NOMO-1 (cell line): ENCODE results near the gene PEX13.
A peak's percentile ranks its signal among the peaks of the same experiment; 100 is the strongest.
"Not testable (repeated sequence)": the region's sequence is repeated elsewhere in the genome, so short reads cannot be mapped to it uniquely, and the experiment has no call there.

Experiments
- DNase-seq, 2 experiments: peaks; one replicate each; lab custom pipeline; 2025; ENCODE audit not compliant: unreplicated experiment in 2 of 2; lab: John Stamatoyannopoulos, UW

Gene PEX13

GRCh38 chr2:61006486-61007105 is 10.9 kb upstream of the PEX13 start:
- DNase-seq: no peak

- DNase-seq: no peak
Measured at GRCh38 chr2:61009355-61009754, 8.2 kb upstream of the PEX13 start.

DNA sequence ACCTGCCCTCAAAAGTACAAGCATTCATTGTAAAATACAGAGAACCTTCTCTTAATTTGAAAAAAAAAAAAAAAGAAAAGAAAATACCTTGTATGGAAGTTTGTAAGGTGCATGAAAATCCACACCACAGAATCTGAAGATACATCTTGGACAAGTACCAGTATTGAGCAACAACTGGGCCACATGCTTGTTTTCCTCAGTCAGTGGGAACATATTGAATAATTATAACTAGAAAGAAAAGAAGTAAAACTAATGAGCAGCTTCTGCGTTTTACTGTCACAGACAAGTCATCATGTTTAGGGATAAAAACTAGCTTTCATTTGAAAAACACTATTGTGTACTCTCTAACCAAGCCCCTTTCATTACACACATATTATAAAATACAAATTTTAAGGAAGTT is 5.8 kb upstream of the PEX13 start:
- DNase-seq: peak in 1 of 2 experiments; percentile 17

DNA sequence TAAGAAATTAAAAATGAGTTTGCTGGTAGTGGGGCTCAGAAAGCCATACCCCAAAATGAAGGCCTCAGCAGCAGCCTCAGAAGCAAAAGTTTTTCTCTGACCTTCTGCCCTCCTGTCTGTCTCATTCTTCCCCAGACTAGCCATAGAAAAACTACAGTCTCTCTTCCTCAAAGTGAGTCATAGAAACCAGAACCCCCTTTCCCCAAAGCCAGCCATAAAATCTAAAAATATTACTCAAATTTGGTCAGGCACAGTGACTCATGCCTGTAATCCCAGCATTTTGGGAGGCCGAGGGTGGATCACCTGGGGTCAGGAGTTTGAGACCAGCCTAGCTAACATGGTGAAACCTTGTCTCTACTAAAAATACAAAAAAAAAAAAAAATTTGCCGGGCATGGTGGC is 5.2 kb upstream of the PEX13 start:
- peak; percentile 62 to 72 for DNase-seq

- no peak for DNase-seq
Measured at GRCh38 chr2:61013382-61013781, 4.1 kb upstream of the PEX13 start.

DNA sequence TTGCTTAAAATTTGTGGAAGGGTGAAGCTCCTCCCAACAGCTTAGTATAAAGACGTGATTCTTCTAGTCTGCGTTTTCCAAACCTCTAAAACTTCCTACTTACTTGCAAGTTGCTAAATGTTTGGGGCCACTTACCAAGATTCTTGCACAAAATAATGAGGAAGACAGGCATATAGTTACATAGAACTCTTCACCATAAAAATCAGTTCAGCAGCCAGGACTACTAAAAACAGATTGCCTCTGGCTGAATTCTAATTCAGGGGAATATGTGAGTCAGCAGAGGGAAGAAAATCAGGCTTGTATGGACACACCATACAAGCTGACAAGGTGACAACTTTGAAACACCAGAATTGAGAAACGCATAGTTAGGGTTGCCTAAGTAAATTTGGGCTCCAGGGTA is 2.8 kb upstream of the PEX13 start:
- peak; percentile 14 to 54 for DNase-seq

GRCh38 chr2:61015976-61016375 is 1.5 kb upstream of the PEX13 start:
- no peak for DNase-seq

DNA sequence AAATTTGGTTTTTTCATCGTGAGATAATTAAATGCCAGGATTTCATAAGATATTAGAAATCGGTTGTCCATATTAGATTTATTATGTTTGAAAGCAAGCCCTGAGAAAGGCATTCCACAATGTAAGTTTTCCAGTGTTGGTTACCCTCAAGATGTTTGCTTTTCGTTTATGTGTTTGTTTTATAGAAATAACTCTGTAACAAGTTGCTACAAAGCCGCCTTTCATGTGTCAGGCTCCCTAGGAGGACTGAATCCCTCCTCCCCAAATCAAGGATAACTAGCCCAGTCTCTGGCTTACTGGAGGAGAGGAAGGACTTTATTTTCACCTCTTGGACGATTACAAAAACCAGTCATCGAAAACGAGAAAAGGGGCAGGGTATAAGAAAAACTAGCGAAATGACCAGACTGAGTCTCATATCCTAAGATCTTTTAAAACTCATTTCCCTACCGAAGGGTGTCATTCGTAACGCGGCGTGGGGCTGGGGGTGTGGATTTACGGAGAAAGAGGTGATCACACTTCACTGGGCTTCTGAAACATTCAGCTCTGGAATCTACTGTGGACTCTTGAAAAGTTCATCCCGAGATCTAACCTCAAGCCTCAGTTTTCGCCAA is 1.0 kb upstream of the PEX13 start:
- DNase-seq: no peak

- DNase-seq: peak; percentile 66 to 79
Measured at GRCh38 chr2:61017003-61017555, 441 bp upstream of the PEX13 start.

- DNase-seq: peak; percentile 14 to 50
Measured at GRCh38 chr2:61018318-61018755, 817 bp downstream of the PEX13 start.

GRCh38 chr2:61018798-61019197 is 1.3 kb downstream of the PEX13 start:
- no peak for DNase-seq

DNA sequence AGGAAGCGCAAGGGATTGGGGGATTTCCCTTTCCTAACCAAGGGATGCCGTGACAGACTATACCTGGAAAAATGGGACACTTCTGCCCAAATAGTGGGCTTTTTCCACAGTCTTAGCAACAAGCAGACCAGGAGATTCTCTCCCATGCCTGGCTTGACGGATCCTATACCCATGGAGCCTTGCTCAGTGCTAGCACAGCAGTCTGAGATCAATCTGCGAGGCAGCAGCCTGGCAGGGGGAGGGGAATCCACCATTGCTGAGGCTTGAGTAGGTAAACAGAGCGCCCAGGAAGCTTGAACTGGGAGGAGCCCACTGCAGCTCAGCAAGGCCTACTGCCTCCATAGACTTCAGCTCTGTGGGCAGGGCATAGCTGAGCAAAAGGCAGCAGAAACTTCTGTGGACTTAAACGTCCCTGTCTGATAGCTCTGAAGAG is 3.7 kb downstream of the PEX13 start:
- no peak for DNase-seq

GRCh38 chr2:61023670-61024069 is 6.2 kb downstream of the PEX13 start:
- DNase-seq: no peak

- no peak for DNase-seq
Measured at GRCh38 chr2:61029533-61029932, 12.0 kb downstream of the PEX13 start.

DNA sequence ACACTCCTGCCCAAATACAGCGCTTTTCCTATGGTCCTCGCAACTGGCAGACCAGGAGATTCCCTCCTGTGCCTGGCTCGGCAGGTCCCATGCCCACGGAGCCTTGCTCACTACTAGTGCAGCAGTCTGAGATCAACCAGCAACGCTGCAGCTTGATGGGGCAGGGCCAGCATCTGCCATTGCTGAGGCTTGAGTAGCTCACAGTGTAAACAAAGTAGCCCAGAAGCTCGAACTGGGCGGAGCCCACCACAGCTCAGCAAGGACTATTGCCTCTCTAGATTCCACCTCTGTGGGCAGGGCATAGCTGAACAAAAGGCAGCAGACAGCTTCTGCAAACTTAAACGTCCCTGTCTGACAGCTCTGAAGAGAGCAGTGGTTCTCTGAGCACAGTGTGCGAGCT is 17.1 kb downstream of the PEX13 start:
- not testable (repeated sequence) for DNase-seq

GRCh38 chr2:61036643-61037042 is 19.1 kb downstream of the PEX13 start:
- not testable (repeated sequence) for DNase-seq

- no peak for DNase-seq
Measured at GRCh38 chr2:61042807-61043206, 25.3 kb downstream of the PEX13 start.

GRCh38 chr2:61044636-61045035 is 27.1 kb downstream of the PEX13 start:
- DNase-seq: peak in 1 of 2 experiments; percentile 20

DNA sequence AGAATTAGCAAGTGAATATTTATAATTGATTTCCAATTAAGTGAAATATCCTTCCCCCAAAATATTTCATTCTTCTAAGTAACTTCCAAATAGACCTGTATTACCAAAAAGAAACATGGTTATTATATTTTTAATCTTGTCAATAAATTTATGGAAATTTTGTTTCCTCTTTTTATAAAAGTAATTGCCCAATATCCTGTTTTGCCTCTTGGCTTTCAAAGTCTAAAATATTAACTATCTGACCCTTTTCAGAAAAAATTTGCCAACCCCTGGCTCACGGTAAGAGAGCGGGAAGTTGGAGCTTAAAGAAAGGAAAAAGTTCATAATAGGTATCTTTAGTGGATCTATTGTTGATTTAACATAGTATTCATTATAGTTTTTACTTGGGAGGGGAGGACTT is 27.7 kb downstream of the PEX13 start:
- peak in 1 of 2 experiments; percentile 5 for DNase-seq

DNA sequence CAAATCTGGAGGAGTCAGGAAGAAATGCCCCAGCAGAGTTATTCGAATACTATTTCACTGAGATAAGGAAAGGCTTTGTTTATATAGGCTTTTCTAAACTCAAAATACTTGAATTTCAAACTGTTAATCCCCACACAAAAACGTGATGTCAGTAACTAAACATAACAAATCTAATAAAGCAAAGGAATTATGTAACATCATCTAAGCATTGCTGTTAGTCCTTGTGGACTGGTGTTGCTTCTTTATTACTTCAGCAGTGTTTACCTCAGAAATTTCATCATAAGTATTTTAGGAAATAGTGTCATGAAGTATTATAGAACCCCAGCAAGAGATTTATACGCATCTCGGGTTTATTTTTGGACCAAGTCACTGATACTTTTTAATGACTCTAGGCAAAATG is 28.5 kb downstream of the PEX13 start:
- DNase-seq: peak in 1 of 2 experiments; percentile 64

- DNase-seq: no peak
Measured at GRCh38 chr2:61055557-61055956, 38.0 kb downstream of the PEX13 start.

DNA sequence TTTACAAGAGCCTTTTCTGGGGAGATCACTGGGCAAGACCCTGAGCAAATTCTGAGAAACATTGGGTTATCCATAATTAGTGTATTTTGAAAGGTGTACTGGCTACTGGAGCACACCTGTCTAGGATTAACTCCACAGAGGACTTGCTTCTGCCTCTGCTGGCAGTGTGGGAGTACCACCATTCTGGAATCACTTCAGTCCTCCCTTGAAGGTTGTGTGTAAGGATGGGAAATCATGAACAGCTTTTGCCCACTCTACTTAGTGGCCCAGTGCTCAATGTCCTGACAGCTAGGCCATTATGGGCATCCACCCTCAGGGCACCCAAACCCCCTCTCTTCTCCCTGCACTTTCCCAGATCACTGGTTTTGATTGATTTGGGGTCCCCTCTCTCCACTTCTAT is 40.0 kb downstream of the PEX13 start:
- DNase-seq: no peak
